Neuron (in vitro differentiated cells): ENCODE results near the gene QPRT.
"Not testable (repeated sequence)": the region's sequence is repeated elsewhere in the genome, so short reads cannot be mapped to it uniquely, and the experiment has no call there.

Experiments used
- H2AFZ ChIP-seq: one replicate; pipeline ENCODE4 v1.6.1; 2013; ENCODE audit warnings: low read depth, mild to moderate bottlenecking, inconsistent platforms, low read length, moderate library complexity
- H3K27me3 ChIP-seq: one replicate; pipeline ENCODE4 v1.6.1; 2013; ENCODE audit warnings: low read length; ENCODE audit not compliant: insufficient read depth
- H3K36me3 ChIP-seq: one replicate; pipeline ENCODE4 v1.6.1; 2013; ENCODE audit warnings: low read length; ENCODE audit not compliant: insufficient read depth
- H3K4me1 ChIP-seq: one replicate; pipeline ENCODE4 v1.6.1; 2013; ENCODE audit warnings: low read length; ENCODE audit not compliant: insufficient read depth
- H3K4me3 ChIP-seq: 2 replicates; pipeline ENCODE4 v1.5.1; 2013; ENCODE audit warnings: mild to moderate bottlenecking, low read length, moderate library complexity
- H3K9me3 ChIP-seq: one replicate; pipeline ENCODE4 v1.6.1; 2013; ENCODE audit warnings: low read length

Gene QPRT

DNA sequence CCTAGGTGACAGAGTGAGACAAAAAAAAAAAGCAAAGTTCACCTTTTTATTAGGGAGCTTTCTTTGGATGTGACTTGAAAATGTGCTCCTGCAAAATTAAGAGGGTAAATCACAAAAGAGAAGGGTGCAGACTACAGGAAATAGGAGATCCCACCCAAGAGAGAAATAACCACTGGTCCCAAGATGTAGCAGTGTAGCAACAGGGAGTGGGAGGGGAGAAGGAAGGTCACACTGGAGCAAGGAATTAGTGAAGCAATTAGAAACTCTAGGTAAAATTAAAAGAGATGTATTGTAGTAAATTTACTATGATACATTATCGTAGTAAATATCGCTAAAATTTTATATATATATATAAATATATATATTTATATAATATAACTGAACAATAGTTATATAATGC lies 28.2 kb upstream of the QPRT start:
- Histone ChIP-seq H3K36me3 (no peaks in the 10 kb centered on the region), H3K4me3 (no peak overlapping the region), H3K4me1 (peaks cover 6% of the 10 kb centered on the region), H3K27me3 (no peaks in the 10 kb centered on the region), H3K9me3 (no peaks in the 10 kb centered on the region), H2AFZ (no peak overlapping the region)

DNA sequence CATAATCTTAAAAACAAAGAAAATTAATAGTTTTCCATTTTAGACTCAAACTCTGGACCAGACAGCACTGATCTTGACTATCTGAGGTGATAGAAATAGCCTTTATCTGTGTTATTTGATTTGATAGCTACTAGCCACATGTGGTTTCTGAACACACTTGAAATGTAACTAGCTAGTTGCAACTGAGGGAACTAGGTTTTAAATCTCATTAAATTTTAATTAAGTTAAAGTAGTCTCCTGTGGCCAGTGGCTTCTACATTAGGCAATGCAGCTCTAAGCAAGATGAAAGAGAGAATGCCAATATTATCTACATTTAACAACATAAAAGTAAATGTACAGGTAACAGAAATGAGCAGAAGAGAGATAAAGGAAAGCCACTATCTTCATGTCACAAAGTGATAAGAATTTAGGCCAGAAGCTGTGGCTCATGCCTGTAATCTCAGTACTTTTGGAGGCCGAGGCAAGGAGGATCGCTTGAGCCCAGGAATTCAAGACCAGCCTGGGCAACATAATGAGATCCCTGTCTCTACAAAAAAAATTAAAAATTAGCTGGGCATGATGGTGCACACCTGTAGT lies 27.1 kb upstream of the QPRT start:
- peaks cover 6% of the 10 kb centered on the region for H3K4me1 ChIP-seq
- H3K9me3 ChIP-seq = no peaks in the 10 kb centered on the region
- no peaks in the 10 kb centered on the region for H3K27me3 ChIP-seq
- H3K36me3 ChIP-seq = no peaks in the 10 kb centered on the region
- no peak overlapping the region for H3K4me3 ChIP-seq
- H2AFZ ChIP-seq = no peak overlapping the region

DNA sequence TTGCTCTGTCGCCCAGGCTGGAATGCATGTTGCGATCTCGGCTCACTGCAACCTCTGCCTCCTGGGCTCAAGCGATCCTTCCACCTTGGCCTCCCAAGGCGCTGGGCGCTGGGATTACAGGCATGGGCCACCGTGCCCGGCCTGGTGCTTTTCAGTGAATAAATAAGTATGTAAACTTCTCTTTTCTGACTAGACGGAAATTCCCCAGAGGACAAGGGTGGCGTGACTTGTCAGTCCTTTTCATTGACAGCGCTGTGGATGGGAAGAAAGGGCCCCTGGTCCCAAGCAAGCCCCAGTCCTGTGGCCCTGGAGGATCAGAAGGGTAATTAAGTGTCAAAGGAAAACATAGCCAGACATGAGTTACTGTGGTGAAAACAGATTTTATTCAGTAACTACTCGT lies 25.5 kb upstream of the QPRT start:
- no peaks in the 10 kb centered on the region for H3K9me3 ChIP-seq
- no peak overlapping the region for H2AFZ ChIP-seq
- peaks cover 6% of the 10 kb centered on the region for H3K4me1 ChIP-seq
- no peak overlapping the region for H3K4me3 ChIP-seq
- no peaks in the 10 kb centered on the region for H3K27me3 ChIP-seq
- H3K36me3 ChIP-seq = no peaks in the 10 kb centered on the region

GRCh38 chr16:29653890-29654289 lies 25.1 kb upstream of the QPRT start:
- not testable (repeated sequence) for H2AFZ ChIP-seq, H3K9me3 ChIP-seq, H3K27me3 ChIP-seq

DNA sequence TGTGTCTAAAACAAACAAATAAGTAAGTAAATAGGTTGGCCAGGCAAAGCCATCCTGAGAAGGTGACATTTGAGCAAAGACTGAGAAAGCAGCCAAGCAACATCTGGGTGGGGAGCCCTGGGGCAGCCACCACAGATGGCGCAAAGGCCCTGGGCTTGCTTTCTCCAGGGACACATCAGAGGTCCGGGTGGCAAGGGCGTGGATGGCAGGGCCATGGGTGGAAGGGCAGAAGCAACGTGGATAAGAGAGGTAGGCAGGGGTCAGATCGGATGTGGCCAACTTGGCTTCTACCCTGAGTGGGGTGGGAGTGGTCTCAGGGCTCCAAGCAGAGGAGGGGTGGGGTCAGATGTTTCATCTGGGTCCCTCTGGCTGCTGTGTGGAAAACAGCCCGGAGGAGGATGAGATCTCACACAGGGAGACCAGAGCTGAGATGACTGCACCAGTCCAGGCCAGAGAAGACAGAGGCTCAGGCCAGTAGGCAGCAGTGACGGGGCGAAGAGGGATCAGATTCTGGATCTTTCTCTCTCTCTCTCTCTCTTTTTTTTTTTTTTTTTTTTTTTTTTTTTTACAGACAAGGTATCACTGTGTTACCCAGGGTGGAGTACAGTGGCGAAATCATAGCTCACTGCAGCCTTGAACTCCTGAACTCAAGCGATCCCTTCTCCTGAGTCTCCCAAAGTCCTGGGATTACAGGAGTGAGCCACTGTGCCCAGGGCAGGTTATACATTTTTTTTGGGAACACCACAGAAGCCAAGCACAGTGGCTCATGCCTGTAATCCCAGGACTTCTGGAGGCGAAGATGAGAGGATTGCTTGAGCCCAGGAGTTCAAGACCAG lies 22.1 kb upstream of the QPRT start:
- Histone ChIP-seq H3K4me1 (peaks cover 6% of the 10 kb centered on the region), H3K27me3 (no peaks in the 10 kb centered on the region), H2AFZ (no peak overlapping the region), H3K9me3 (no peaks in the 10 kb centered on the region), H3K36me3 (no peaks in the 10 kb centered on the region), H3K4me3 (no peak overlapping the region)

More at GRCh38 chr16:29653890-29654289, 25.1 kb upstream of the QPRT start:
- not testable (repeated sequence) for H3K36me3 ChIP-seq, H3K4me3 ChIP-seq, H3K4me1 ChIP-seq

DNA sequence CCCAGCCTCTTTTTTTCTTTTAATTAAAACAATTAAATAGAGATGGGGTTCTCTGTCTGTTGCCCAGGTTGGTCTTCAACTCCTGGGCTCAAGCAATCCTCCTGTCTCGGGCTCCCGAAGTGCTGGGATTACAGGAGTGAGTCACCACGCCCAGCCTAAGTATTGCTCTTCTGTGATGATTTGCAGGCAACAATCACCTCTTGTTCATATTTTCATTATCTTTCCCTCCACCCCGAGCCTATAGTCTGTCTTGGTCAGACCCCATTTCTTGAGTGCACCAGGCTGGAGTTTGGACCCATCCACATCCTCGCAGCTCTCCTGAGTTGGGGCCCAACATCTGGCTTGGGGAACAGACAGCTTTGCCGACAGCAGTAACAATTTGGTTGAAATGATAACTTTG lies 20.3 kb upstream of the QPRT start:
- Histone ChIP-seq H2AFZ (no peak overlapping the region), H3K9me3 (no peaks in the 10 kb centered on the region), H3K4me3 (no peak overlapping the region), H3K4me1 (peaks cover 4% of the 10 kb centered on the region), H3K27me3 (no peaks in the 10 kb centered on the region), H3K36me3 (no peaks in the 10 kb centered on the region)

DNA sequence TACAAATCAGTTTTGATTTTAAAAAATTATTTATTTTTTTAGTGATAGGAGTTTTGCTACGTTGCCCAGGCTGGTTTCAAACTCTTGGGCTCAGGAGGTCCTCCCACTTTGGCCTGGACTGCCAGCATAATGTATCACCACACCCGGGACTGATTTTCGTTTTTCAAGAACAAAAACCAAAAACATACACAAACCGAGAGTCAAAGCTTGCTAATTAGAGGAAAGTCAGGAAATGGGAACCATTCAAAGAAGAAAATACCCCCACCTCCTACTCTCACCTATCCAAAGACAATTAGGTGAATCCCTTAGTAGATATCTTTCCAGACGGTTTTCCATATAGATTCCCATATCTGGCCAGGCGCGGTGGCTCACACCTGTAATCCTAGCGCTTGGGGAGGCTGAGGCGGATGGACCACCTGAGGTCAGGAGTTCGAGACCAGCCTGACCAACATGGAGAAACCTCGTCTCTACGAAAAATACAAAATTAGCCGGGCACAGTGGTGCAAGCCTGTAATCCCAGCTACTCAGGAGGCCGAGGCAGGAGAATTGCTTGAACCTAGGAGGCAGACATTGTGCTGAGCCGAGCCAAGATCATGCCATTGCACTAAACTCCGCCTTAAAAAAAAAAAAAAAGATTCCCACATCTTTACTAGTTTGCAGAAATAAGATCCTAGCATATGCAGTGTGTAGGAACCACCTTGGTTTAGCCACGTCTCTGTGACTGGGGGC lies 16.8 kb upstream of the QPRT start:
- Histone ChIP-seq H3K36me3 (no peaks in the 10 kb centered on the region), H3K9me3 (no peaks in the 10 kb centered on the region), H3K4me1 (peaks cover 25% of the 10 kb centered on the region), H3K4me3 (no peak overlapping the region), H2AFZ (no peak overlapping the region), H3K27me3 (no peaks in the 10 kb centered on the region)

DNA sequence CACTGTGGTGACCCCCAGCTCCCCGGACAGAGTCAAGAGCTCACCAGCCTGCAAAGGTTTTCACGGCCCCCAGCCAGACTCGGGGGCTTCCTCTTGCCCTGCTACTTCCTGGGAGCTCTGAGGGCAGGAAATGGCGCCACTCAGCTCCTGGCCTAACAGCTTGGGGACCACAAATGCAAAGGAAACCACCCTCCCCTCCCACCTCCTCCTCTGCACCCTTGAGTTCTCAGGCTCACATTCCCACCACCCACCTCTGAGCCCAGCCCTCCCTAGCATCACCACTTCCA lies 16.3 kb upstream of the QPRT start:
- H3K27me3 ChIP-seq = no peaks in the 10 kb centered on the region
- H3K36me3 ChIP-seq = no peaks in the 10 kb centered on the region
- H3K9me3 ChIP-seq = no peaks in the 10 kb centered on the region
- no peak overlapping the region for H3K4me3 ChIP-seq
- H3K4me1 ChIP-seq = peaks cover 28% of the 10 kb centered on the region
- no peak overlapping the region for H2AFZ ChIP-seq

DNA sequence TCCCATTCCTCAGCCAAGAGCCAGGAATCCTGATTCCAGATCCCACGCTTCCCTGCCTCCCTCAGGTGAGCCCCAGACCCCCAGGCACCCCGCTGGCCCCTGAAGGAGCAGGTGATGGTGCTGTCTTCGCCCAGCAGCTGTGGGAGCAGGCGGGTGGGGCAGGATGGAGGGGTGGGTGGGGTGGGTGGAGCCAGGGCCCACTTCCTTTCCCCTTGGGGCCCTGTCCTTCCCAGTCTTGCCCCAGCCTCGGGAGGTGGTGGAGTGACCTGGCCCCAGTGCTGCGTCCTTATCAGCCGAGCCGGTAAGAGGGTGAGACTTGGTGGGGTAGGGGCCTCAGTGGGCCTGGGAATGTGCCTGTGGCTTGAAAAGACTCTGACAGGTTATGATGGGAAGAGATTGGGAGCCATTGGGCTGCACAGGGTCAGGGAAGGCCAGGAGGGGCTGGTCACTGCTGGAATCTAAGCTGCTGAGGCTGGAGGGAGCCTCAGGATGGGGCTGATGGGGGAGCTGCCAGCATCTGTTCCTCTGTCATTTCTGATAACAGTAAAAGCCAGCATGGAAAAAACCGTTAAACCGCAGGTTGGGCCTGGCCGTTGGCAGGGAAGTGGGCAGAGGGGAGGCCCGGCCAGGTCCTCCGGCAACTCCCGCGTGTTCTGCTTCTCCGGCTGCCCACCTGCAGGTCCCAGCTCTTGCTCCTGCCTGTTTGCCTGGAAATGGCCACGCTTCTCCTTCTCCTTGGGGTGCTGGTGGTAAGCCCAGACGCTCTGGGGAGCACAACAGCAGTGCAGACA lies 15.8 kb upstream of the QPRT start, which contains the start of gene SPN:
TSS of gene SPN (plus strand) at position 232 of the 791 bp plus-strand sequence. CDS start at position 714, 482 bp downstream.
- no peaks in the 10 kb centered on the region for H3K9me3 ChIP-seq
- no peaks in the 10 kb centered on the region for H3K27me3 ChIP-seq
- H3K4me3 ChIP-seq = no peak within 1 kb of the TSS
- H3K36me3 ChIP-seq = no peaks in the 10 kb centered on the region
- no peak within 1 kb of the TSS for H2AFZ ChIP-seq
- H3K4me1 ChIP-seq = peaks cover 30% of the 10 kb centered on the region

- Histone ChIP-seq H3K4me3 (no peak overlapping the region), H2AFZ (no peak overlapping the region), H3K4me1 (peaks cover 30% of the 10 kb centered on the region), H3K27me3 (no peaks in the 10 kb centered on the region), H3K36me3 (no peaks in the 10 kb centered on the region), H3K9me3 (no peaks in the 10 kb centered on the region)
Measured at GRCh38 chr16:29663807-29664090, 15.2 kb upstream of the QPRT start.

DNA sequence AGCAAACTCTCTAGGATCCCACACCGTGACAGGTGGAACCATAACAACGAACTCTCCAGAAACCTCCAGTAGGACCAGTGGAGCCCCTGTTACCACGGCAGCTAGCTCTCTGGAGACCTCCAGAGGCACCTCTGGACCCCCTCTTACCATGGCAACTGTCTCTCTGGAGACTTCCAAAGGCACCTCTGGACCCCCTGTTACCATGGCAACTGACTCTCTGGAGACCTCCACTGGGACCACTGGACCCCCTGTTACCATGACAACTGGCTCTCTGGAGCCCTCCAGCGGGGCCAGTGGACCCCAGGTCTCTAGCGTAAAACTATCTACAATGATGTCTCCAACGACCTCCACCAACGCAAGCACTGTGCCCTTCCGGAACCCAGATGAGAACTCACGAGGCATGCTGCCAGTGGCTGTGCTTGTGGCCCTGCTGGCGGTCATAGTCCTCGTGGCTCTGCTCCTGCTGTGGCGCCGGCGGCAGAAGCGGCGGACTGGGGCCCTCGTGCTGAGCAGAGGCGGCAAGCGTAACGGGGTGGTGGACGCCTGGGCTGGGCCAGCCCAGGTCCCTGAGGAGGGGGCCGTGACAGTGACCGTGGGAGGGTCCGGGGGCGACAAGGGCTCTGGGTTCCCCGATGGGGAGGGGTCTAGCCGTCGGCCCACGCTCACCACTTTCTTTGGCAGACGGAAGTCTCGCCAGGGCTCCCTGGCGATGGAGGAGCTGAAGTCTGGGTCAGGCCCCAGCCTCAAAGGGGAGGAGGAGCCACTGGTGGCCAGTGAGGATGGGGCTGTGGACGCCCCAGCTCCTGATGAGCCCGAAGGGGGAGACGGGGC lies 14.7 kb upstream of the QPRT start:
- no peak overlapping the region for H3K4me3 ChIP-seq
- H3K27me3 ChIP-seq = no peaks in the 10 kb centered on the region
- H3K36me3 ChIP-seq = no peaks in the 10 kb centered on the region
- H3K4me1 ChIP-seq = peaks cover 30% of the 10 kb centered on the region
- H2AFZ ChIP-seq = no peak overlapping the region
- H3K9me3 ChIP-seq = no peaks in the 10 kb centered on the region

GRCh38 chr16:29665294-29666077 lies 13.5 kb upstream of the QPRT start:
- Histone ChIP-seq H3K27me3 (no peaks in the 10 kb centered on the region), H3K4me1 (peaks cover 30% of the 10 kb centered on the region), H2AFZ (no peak overlapping the region), H3K9me3 (no peaks in the 10 kb centered on the region), H3K4me3 (no peak overlapping the region), H3K36me3 (no peaks in the 10 kb centered on the region)
